H9 (cell line): Measurements from ENCODE around the gene RYR3. TPM values are rescaled to one million over a fixed set of nuclear protein-coding genes. Genes with fewer than 3 reads are reported as not detected.

ENCODE experiments used
- DNase-seq: peaks from one replicate; pipeline ENCODE4 v3.0.0-alpha.2; 2017
- H2AFZ ChIP-seq: one replicate; pipeline ENCODE4 v1.6.1; 2013; ENCODE audit warnings: mild to moderate bottlenecking, low read length, control low read depth, moderate library complexity
- H2AK5ac ChIP-seq: 2 replicates; pipeline ENCODE4 v1.6.1; 2013; ENCODE audit warnings: low read length, control low read depth, mixed read lengths; ENCODE audit not compliant: insufficient read length
- H2BK120ac ChIP-seq: one replicate; pipeline ENCODE4 v1.6.1; 2013; ENCODE audit warnings: low read depth, mild to moderate bottlenecking, low read length, control low read depth, inconsistent platforms; ENCODE audit not compliant: poor library complexity, severe bottlenecking
- H2BK12ac ChIP-seq: 2 replicates; pipeline ENCODE4 v1.6.1; 2013; ENCODE audit warnings: low read length, control low read depth, mixed read lengths, low read depth; ENCODE audit not compliant: insufficient read length
- H2BK15ac ChIP-seq: 2 replicates; pipeline ENCODE4 v1.6.1; 2013; ENCODE audit warnings: low read depth, low read length, control low read depth
- H2BK20ac ChIP-seq: one replicate; pipeline ENCODE4 v1.6.1; 2013; ENCODE audit warnings: low read depth, mild to moderate bottlenecking, low read length, control low read depth, inconsistent platforms; ENCODE audit not compliant: poor library complexity, severe bottlenecking
- H2BK5ac ChIP-seq: 2 replicates; pipeline ENCODE4 v1.6.1; 2013; ENCODE audit warnings: low read length, control low read depth, mixed read lengths; ENCODE audit not compliant: insufficient read length
- H3K14ac ChIP-seq: 2 replicates; pipeline ENCODE4 v1.6.1; 2013; ENCODE audit warnings: low read length, control low read depth; ENCODE audit not compliant: insufficient read depth
- H3K18ac ChIP-seq: 2 replicates; pipeline ENCODE4 v1.6.1; 2013; ENCODE audit warnings: low read depth, mild to moderate bottlenecking, mixed read lengths, low read length, control low read depth; ENCODE audit not compliant: insufficient read length
- H3K23ac ChIP-seq: 2 replicates; pipeline ENCODE4 v1.6.1; 2013; ENCODE audit warnings: low read length, control low read depth, mixed read lengths, low read depth; ENCODE audit not compliant: insufficient read length
- H3K23me2 ChIP-seq: 2 replicates; pipeline ENCODE4 v1.6.1; 2013; ENCODE audit warnings: low read depth, mild to moderate bottlenecking, mixed read lengths, low read length, control low read depth; ENCODE audit not compliant: insufficient read length, poor library complexity, severe bottlenecking
- H3K27ac ChIP-seq: 2 replicates; pipeline ENCODE4 v1.5.1; 2013; ENCODE audit warnings: low read length, control low read depth, mixed read lengths, low read depth; ENCODE audit not compliant: insufficient read length
- H3K27me3 ChIP-seq: 2 replicates; pipeline ENCODE4 v1.6.1; 2013; ENCODE audit warnings: low read length, control low read depth, inconsistent platforms; ENCODE audit not compliant: insufficient read depth
- H3K4ac ChIP-seq: 2 replicates; pipeline ENCODE4 v1.6.1; 2013; ENCODE audit warnings: low read depth, mild to moderate bottlenecking, control low read depth, inconsistent platforms, low read length, moderate library complexity
- H3K4me1 ChIP-seq: 2 replicates; pipeline ENCODE4 v1.6.1; 2013; ENCODE audit warnings: low read length, control low read depth, inconsistent platforms; ENCODE audit not compliant: insufficient read depth
- H3K4me2 ChIP-seq: 2 replicates; pipeline ENCODE4 v1.6.1; 2013; ENCODE audit warnings: low read length, control low read depth, mixed read lengths; ENCODE audit not compliant: insufficient read length, insufficient read depth
- H3K56ac ChIP-seq: 2 replicates; pipeline ENCODE4 v1.6.1; 2013; ENCODE audit warnings: low read depth, mild to moderate bottlenecking, mixed read lengths, low read length, control low read depth; ENCODE audit not compliant: insufficient read length
- H3K79me1 ChIP-seq: 2 replicates; pipeline ENCODE4 v1.6.1; 2013; ENCODE audit warnings: low read depth, mild to moderate bottlenecking, moderate library complexity, low read length, control low read depth, inconsistent platforms; ENCODE audit not compliant: insufficient read depth, poor library complexity, severe bottlenecking
- H3K79me2 ChIP-seq: 2 replicates; pipeline ENCODE4 v1.6.1; 2013; ENCODE audit warnings: low read length, control low read depth, inconsistent platforms; ENCODE audit not compliant: insufficient read depth
- H3K9ac ChIP-seq: 2 replicates; pipeline ENCODE4 v1.6.1; 2013; ENCODE audit warnings: low read length, control low read depth, mixed read lengths; ENCODE audit not compliant: insufficient read length; ENCODE audit errors: extremely low read depth
- H3K9me3 ChIP-seq: one replicate; pipeline ENCODE4 v1.6.1; 2013; ENCODE audit warnings: low read depth, low read length, inconsistent platforms; ENCODE audit not compliant: control insufficient read depth
- H3T11ph ChIP-seq: one replicate; pipeline ENCODE4 v1.6.1; 2013; ENCODE audit warnings: mild to moderate bottlenecking, low read length, control low read depth, inconsistent platforms
- H4K20me1 ChIP-seq: one replicate; pipeline ENCODE4 v1.6.1; 2013; ENCODE audit not compliant: control insufficient read depth, insufficient read length, insufficient read depth
- H4K5ac ChIP-seq: 2 replicates; pipeline ENCODE4 v1.6.1; 2013; ENCODE audit warnings: low read depth, mild to moderate bottlenecking, mixed read lengths, low read length, control low read depth; ENCODE audit not compliant: insufficient read length
- H4K8ac ChIP-seq: replicated peaks from 2 replicates; pipeline ENCODE4 v1.6.1; 2013; ENCODE audit warnings: low read length, control low read depth, mixed read lengths, low read depth; ENCODE audit not compliant: insufficient read length
- H4K91ac ChIP-seq: 2 replicates; pipeline ENCODE4 v1.6.1; 2013; ENCODE audit warnings: low read depth, mild to moderate bottlenecking, moderate library complexity, mixed read lengths, low read length, control low read depth; ENCODE audit not compliant: insufficient read length
- H3K27ac Mint-ChIP-seq, 3 experiments: 2 replicates in 2 of 3; 3 replicates in 1 of 3; pipeline ENCODE4 v1.8.0; 2020 to 2021; ENCODE audit warnings: mixed read lengths in 3 of 3, mild to moderate bottlenecking in 1 of 3, moderate library complexity in 1 of 3
- H3K27me3 Mint-ChIP-seq: 2 replicates; pipeline ENCODE4 v1.8.0; 2021; ENCODE audit warnings: low read depth, mild to moderate bottlenecking, moderate library complexity, mixed read lengths
- H3K36me3 Mint-ChIP-seq, 3 experiments: 2 replicates in 2 of 3; 3 replicates in 1 of 3; pipeline ENCODE4 v1.8.0; 2020 to 2021; ENCODE audit warnings: low read depth in 3 of 3, mixed read lengths in 3 of 3; ENCODE audit not compliant: insufficient read depth in 1 of 3
- H3K4me1 Mint-ChIP-seq, 2 experiments: 2 replicates each; pipeline ENCODE4 v1.8.0; 2020; ENCODE audit warnings: mixed read lengths in 2 of 2
- H3K4me3 Mint-ChIP-seq, 2 experiments: 2 replicates in 1 of 2; 3 replicates in 1 of 2; pipeline ENCODE4 v1.8.0; 2020 to 2021; ENCODE audit warnings: mild to moderate bottlenecking in 2 of 2, mixed read lengths in 2 of 2, moderate library complexity in 1 of 2
- H3K9me3 Mint-ChIP-seq, 2 experiments: 2 replicates in 1 of 2; 3 replicates in 1 of 2; pipeline ENCODE4 v1.8.0; 2020; ENCODE audit warnings: mild to moderate bottlenecking in 2 of 2, mixed read lengths in 2 of 2, moderate library complexity in 1 of 2
- CTCF ChIP-seq: fragments of 200-600 bp; sonication (generic); conservative IDR thresholded peaks from 3 replicates; pipeline ENCODE4 v1.8.0; 2021; ENCODE audit warnings: antibody characterized with exemption, mild to moderate bottlenecking
- WGBS: extraction: QIAGEN DNeasy Blood & Tissue Kit; methylation state at CpG from one replicate; pipeline ENCODE4 v1.1.7; 2013; ENCODE audit warnings: missing lambda C conversion rate, low lambda C conversion rate, mixed read lengths; ENCODE audit not compliant: insufficient read length; ENCODE audit errors: extremely low coverage; 5-methylcytosine and 5-hydroxymethylcytosine counted together
- total RNA-seq: library from RNA; stranded (reverse); gene quantifications from 2 replicates; pipeline ENCODE4 v1.2.1, GENCODE V29; 2021

The RYR3 gene
- total RNA-seq, 1 experiment from 2014 or later: 0.85 TPM

DNA sequence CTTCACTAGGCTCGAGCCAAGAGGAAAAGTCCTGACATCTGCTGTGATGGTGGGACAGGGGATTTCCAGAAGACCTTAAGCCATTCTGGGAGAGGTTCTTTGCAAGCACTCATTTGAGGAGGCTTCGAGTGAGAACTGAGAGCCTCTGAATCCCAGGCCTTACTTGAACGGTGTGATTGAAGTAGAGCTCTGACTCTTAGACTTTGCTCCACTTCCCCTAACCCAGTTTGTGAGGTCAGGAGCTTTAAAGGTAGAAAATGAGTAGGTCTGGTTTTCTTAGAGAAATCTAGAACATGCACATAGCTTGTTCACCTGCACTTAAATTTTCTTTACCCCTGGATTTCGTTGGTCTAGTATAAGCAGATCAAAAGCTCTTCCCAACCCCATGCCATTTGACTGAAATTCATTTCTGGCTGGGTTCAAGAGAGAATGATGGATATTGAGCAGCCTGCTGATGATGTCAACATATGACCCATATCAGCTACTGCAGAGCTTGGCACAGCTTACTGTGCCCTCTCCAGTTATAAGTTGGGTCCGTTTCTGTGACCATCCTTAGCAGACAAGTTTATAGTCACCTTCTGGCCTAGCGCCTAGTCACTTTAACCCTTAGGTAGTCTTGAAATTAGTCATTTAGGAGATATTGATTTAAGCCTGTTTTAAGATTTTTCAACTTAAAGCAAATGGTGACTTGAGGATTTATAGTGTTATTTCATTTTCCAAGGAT, 428.3 kb downstream of the RYR3 start:
- H3K18ac ChIP-seq: no peak overlapping the region
- WGBS: no CpG with 5 or more reads among the region's 6 CpGs

More for the DNA sequence above, 428.3 kb downstream of the RYR3 start:
- Histone ChIP-seq H3K9me3 (no peaks in the 10 kb centered on the region), H3K56ac (no peak overlapping the region), H2BK15ac (no peak overlapping the region), H3K23me2 (no peaks in the 10 kb centered on the region), H2BK20ac (no peak overlapping the region), H3K14ac (no peak overlapping the region), H2AFZ (no peak overlapping the region), H4K20me1 (no peaks in the 10 kb centered on the region), H3K27me3 (no peaks in the 10 kb centered on the region), H2AK5ac (no peak overlapping the region), H4K8ac (no peak overlapping the region), H2BK120ac (no peak overlapping the region), H3K23ac (no peak overlapping the region), H3K4me1 (peaks cover 7% of the 10 kb centered on the region; the same call in 1 of the 2 replicates), H4K91ac (no peak overlapping the region), H3T11ph (no peak overlapping the region), H3K9ac (no peak overlapping the region), H3K27ac (no peak overlapping the region), H2BK5ac (no peak overlapping the region), H2BK12ac (no peak overlapping the region), H3K4ac (no peak overlapping the region), H3K79me2 (no peaks in the 10 kb centered on the region), H3K79me1 (no peaks in the 10 kb centered on the region), H3K4me2 (no peak overlapping the region), H4K5ac (no peak overlapping the region)
- Mint-ChIP-seq H3K9me3 (no peaks in the 10 kb centered on the region), H3K4me3 (no peak overlapping the region), H3K4me1 (peaks cover 12 to 14% of the 10 kb centered on the region in 2 experiments), H3K27ac (no peak overlapping the region), H3K27me3 (no peaks in the 10 kb centered on the region), H3K36me3 (no peaks in the 10 kb centered on the region)
- no peak for TF ChIP-seq CTCF
- no peak for DNase-seq
